NB4 (cell line): Measurements from ENCODE around the gene PAX8.

Experiments used
- CTCF ChIP-seq: IDR thresholded peaks from one replicate; pipeline ENCODE4 v1.5.1; 2012; ENCODE audit warnings: low read depth, low read length
- MAX ChIP-seq: IDR thresholded peaks from 2 replicates; pipeline ENCODE4 v1.6.1; 2011; ENCODE audit warnings: low read depth, low read length
- MYC ChIP-seq: IDR thresholded peaks from 2 replicates; pipeline ENCODE4 v1.6.1; 2011; ENCODE audit warnings: low read depth, low read length
- POLR2A ChIP-seq: IDR thresholded peaks from 2 replicates; pipeline ENCODE4 v1.6.1; 2011; ENCODE audit warnings: mild to moderate bottlenecking; ENCODE audit not compliant: insufficient read length; ENCODE audit errors: extremely low read depth

GRCh38 chr2:113268621-113269360 is 9.9 kb downstream of the PAX8 start:
- TF ChIP-seq POLR2A (no peak), CTCF (no peak), MAX (no peak), MYC (no peak)
